ENCODE results near the gene UBXN4. TPM values are rescaled to one million over a fixed set of nuclear protein-coding genes. Genes with fewer than 3 reads are reported as not detected.

The UBXN4 gene
- total and polyA plus RNA-seq, 2 donors (not counting 1 experiment from before 2014, with no cell fraction given), result 41.7 to 113 TPM

DNA sequence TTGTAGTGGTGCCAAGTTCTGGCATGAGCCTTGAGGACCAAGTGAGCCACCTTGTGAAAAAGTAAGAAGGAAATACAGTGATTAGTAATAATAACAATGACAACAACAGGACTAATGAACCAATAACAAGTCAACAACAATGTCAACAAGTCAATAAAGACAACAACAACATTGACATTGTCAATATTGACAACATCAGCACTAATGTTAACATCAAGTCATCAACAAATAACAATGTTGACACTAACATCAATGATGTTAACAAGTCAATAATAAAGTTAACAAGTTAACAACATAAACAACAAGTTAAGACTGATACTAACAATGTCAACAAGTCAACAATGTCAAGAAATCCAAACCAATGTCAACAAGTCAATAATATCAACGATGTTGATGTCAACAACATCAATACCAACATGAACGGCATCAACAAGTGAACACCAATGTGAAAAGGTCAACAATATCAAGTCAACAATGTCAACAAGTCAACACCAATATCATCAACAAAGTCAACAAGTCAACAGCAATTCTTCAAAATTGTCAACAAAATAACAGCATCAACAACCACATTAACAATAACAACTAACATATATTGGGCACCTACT, 71.4 kb downstream of the UBXN4 start:
- Histone ChIP-seq H3K27ac (ENCODE audit: low read length in 2 of 2) (no peak overlapping the region), H3K9me3 (ENCODE audit: control extremely low read depth in 1 of 3, control insufficient read depth in 2 of 3, insufficient read depth in 1 of 3, low read length in 2 of 3) (peaks cover 0 to 4% (median 0%) of the 10 kb centered on the region in 3 donors), H3K27me3 (replicated peaks in 1 of 4; ENCODE audit: control extremely low read depth in 1 of 4, control insufficient read depth in 3 of 4, insufficient read depth in 4 of 4, low read length in 3 of 4) (no peaks in the 10 kb centered on the region), H2AFZ (ENCODE audit: insufficient read depth, low read depth, low read length, poor library complexity, severe bottlenecking) (no peak overlapping the region), H3K4me3 (ENCODE audit: control extremely low read depth in 1 of 5, extremely low read depth in 1 of 5, insufficient read depth in 1 of 5, low read depth in 2 of 5, low read length in 4 of 5) (no peak overlapping the region), H3K4me1 (ENCODE audit: control insufficient read depth in 2 of 2, insufficient read depth in 2 of 2, low read length in 2 of 2) (no peaks in the 10 kb centered on the region), H3K9ac (ENCODE audit: low read length) (no peak overlapping the region), H3K36me3 (replicated peaks in 1 of 2; ENCODE audit: control extremely low read depth in 1 of 2, control insufficient read depth in 1 of 2, extremely low read depth in 1 of 2, insufficient read depth in 2 of 2, low read length in 1 of 2) (no peaks in the 10 kb centered on the region), H3K79me2 (ENCODE audit: control insufficient read depth, insufficient read depth, low read length) (no peaks in the 10 kb centered on the region), H4K20me1 (ENCODE audit: control insufficient read depth, insufficient read depth, low read length, poor library complexity, severe bottlenecking) (no peaks in the 10 kb centered on the region), H3K4me2 (replicated peaks; ENCODE audit: low read depth, low read length, poor library complexity, severe bottlenecking) (no peak overlapping the region)
- H3K9me3 Mint-ChIP-seq (ENCODE audit: insufficient read depth), result no peaks in the 10 kb centered on the region
- H3K4me1 Mint-ChIP-seq, result no peaks in the 10 kb centered on the region
- DNase-seq (no peak), ATAC-seq (ENCODE audit: low read depth) (no peak)
- TF ChIP-seq EZH2 (IDR thresholded peaks at IDR 0.05; ENCODE audit: borderline replicate concordance, insufficient read depth, low read depth, low read length, poor library complexity, severe bottlenecking), result no peak
- TF ChIP-seq, protein P1, sequence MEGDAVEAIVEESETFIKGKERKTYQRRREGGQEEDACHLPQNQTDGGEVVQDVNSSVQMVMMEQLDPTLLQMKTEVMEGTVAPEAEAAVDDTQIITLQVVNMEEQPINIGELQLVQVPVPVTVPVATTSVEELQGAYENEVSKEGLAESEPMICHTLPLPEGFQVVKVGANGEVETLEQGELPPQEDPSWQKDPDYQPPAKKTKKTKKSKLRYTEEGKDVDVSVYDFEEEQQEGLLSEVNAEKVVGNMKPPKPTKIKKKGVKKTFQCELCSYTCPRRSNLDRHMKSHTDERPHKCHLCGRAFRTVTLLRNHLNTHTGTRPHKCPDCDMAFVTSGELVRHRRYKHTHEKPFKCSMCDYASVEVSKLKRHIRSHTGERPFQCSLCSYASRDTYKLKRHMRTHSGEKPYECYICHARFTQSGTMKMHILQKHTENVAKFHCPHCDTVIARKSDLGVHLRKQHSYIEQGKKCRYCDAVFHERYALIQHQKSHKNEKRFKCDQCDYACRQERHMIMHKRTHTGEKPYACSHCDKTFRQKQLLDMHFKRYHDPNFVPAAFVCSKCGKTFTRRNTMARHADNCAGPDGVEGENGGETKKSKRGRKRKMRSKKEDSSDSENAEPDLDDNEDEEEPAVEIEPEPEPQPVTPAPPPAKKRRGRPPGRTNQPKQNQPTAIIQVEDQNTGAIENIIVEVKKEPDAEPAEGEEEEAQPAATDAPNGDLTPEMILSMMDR (IDR thresholded peaks at IDR 0.05), result no peak
- ChIA-PET POLR2A (no interaction called here), CTCF (no interaction called here)
- intact Hi-C loops (cut with micrococcal nuclease), result no loop called here
- H3K27me3 Mint-ChIP-seq, result peaks cover 5% of the 10 kb centered on the region
- 97% methylated on average over 2 of the region's 2 CpGs for WGBS (ENCODE audit: insufficient coverage)
- no peak overlapping the region for H3K27ac Mint-ChIP-seq
- no peak overlapping the region for H3K4me3 Mint-ChIP-seq

DNA sequence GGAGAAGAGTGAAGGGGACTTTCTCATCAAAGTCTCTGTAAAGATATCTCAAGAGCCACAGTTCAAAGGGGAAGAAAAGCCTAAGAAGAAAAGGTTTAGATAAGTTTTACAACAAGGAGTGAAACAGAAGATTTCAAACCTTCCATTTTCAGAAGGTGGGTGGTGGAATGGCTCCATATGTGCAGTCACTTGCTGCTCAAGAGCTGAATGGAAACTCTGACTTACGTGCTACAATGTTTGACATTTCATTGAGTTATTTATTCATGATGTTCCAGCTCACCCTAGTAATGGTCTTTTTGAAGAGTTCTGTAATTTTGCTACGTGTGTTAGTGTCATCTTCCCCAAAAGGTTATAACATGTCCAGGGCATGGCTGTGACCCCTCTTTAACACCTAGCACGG, 73.6 kb downstream of the UBXN4 start:
- no peak for ATAC-seq (ENCODE audit: low read depth)

More for the DNA sequence above, 73.6 kb downstream of the UBXN4 start:
- no peak overlapping the region for H2AFZ ChIP-seq (ENCODE audit: insufficient read depth, low read depth, low read length, poor library complexity, severe bottlenecking)
- H3K4me3 ChIP-seq (ENCODE audit: control extremely low read depth in 1 of 5, extremely low read depth in 1 of 5, insufficient read depth in 1 of 5, low read depth in 2 of 5, low read length in 4 of 5), result no peak overlapping the region
- H3K27ac Mint-ChIP-seq, result no peak overlapping the region
- H3K4me2 ChIP-seq (replicated peaks; ENCODE audit: low read depth, low read length, poor library complexity, severe bottlenecking), result no peak overlapping the region
- WGBS (ENCODE audit: insufficient coverage), result no CpG with 5 or more reads among the region's 3 CpGs
- H4K20me1 ChIP-seq (ENCODE audit: control insufficient read depth, insufficient read depth, low read length, poor library complexity, severe bottlenecking), result no peaks in the 10 kb centered on the region
- H3K27ac ChIP-seq (ENCODE audit: low read length in 2 of 2), result no peak overlapping the region
- intact Hi-C loops (cut with micrococcal nuclease), result no loop called here
- H3K9me3 ChIP-seq (ENCODE audit: control extremely low read depth in 1 of 3, control insufficient read depth in 2 of 3, insufficient read depth in 1 of 3, low read length in 2 of 3), result peaks cover 0 to 10% (median 0%) of the 10 kb centered on the region in 3 donors
- H3K27me3 Mint-ChIP-seq, result peaks cover 7% of the 10 kb centered on the region
- H3K4me1 ChIP-seq (ENCODE audit: control insufficient read depth in 2 of 2, insufficient read depth in 2 of 2, low read length in 2 of 2), result peaks cover 0 to 5% of the 10 kb centered on the region in 2 donors
- H3K4me1 Mint-ChIP-seq, result peaks cover 4% of the 10 kb centered on the region
- POLR2A ChIA-PET, result no interaction called here
- H3K36me3 ChIP-seq (replicated peaks in 1 of 2; ENCODE audit: control extremely low read depth in 1 of 2, control insufficient read depth in 1 of 2, extremely low read depth in 1 of 2, insufficient read depth in 2 of 2, low read length in 1 of 2), result no peaks in the 10 kb centered on the region
- TF ChIP-seq EZH2 (IDR thresholded peaks at IDR 0.05; ENCODE audit: borderline replicate concordance, insufficient read depth, low read depth, low read length, poor library complexity, severe bottlenecking), result no peak
- TF ChIP-seq, protein P1 (IDR thresholded peaks at IDR 0.05), result no peak
- no peak overlapping the region for H3K4me3 Mint-ChIP-seq
- H3K9me3 Mint-ChIP-seq (ENCODE audit: insufficient read depth), result no peaks in the 10 kb centered on the region
- DNase-seq, result no peak
- CTCF ChIA-PET, result no interaction called here
- no peaks in the 10 kb centered on the region for H3K27me3 ChIP-seq (replicated peaks in 1 of 4; ENCODE audit: control extremely low read depth in 1 of 4, control insufficient read depth in 3 of 4, insufficient read depth in 4 of 4, low read length in 3 of 4)
- H3K9ac ChIP-seq (ENCODE audit: low read length), result no peak overlapping the region
- no peaks in the 10 kb centered on the region for H3K79me2 ChIP-seq (ENCODE audit: control insufficient read depth, insufficient read depth, low read length)
